H1 (cell line): ENCODE measurements around the gene PLA2G2E.

Experiments used
- CBX8 ChIP-seq: fragments of 300-800, 300-1000 bp; sonication (generic); IDR thresholded peaks from 2 replicates; pipeline ENCODE4 v1.7.1; 2016; ENCODE audit warnings: low read depth, low read length, borderline replicate concordance
- CHD2 ChIP-seq: IDR thresholded peaks from 2 replicates; pipeline ENCODE4 v1.6.1; 2012; ENCODE audit warnings: low read length, improper control_type of control experiment
- CREB1 ChIP-seq: IDR thresholded peaks from 2 replicates; pipeline ENCODE4 v1.6.1; 2012; ENCODE audit warnings: inconsistent platforms
- EP300 ChIP-seq, 2 experiments: IDR thresholded peaks; 1 replicate in 1 of 2; 2 replicates in 1 of 2; pipeline ENCODE4 v1.6.1; 2011 to 2012; ENCODE audit warnings: low read depth in 2 of 2, low read length in 2 of 2, mild to moderate bottlenecking in 2 of 2, borderline replicate concordance in 1 of 2, inconsistent platforms in 1 of 2, moderate library complexity in 1 of 2
- HDAC2 ChIP-seq, 2 experiments: fragments of 300-600 bp in 1 of 2; sonication (generic) in 1 of 2; IDR thresholded peaks; 2 replicates each; pipeline ENCODE4 v1.6.1; 2011 to 2012; ENCODE audit warnings: low read depth in 2 of 2, low read length in 2 of 2, mild to moderate bottlenecking in 2 of 2, moderate library complexity in 2 of 2, borderline replicate concordance in 1 of 2, inconsistent platforms in 1 of 2
- HDAC6 ChIP-seq: IDR thresholded peaks from one replicate; pipeline ENCODE4 v1.7.1; 2012; ENCODE audit warnings: low read depth, mild to moderate bottlenecking, inconsistent platforms, low read length, moderate library complexity
- JUND ChIP-seq: IDR thresholded peaks from 2 replicates; pipeline ENCODE4 v1.6.1; 2011; ENCODE audit warnings: mild to moderate bottlenecking, improper control_type of control experiment, low read length
- NANOG ChIP-seq: IDR thresholded peaks from 2 replicates; pipeline ENCODE4 v1.6.1; 2011; ENCODE audit warnings: low read length, low read depth, mild to moderate bottlenecking, inconsistent platforms; ENCODE audit not compliant: insufficient read depth, poor library complexity, severe bottlenecking
- NRF1 ChIP-seq: IDR thresholded peaks from 2 replicates; pipeline ENCODE4 v1.6.1; 2011; ENCODE audit warnings: mild to moderate bottlenecking, low read depth, low read length, improper control_type of control experiment
- POLR2A ChIP-seq, 2 experiments: IDR thresholded peaks; 1 replicate in 1 of 2; 2 replicates in 1 of 2; pipeline ENCODE4 v1.6.1; 2011; ENCODE audit warnings: low read depth in 2 of 2, low read length in 2 of 2, mild to moderate bottlenecking in 2 of 2; ENCODE audit errors: control extremely low read depth in 1 of 2
- RXRA ChIP-seq: IDR thresholded peaks from 2 replicates; pipeline ENCODE4 v1.6.1; 2011; ENCODE audit warnings: low read depth, mild to moderate bottlenecking, low read length, moderate library complexity; ENCODE audit not compliant: insufficient read depth
- SIRT6 ChIP-seq: IDR thresholded peaks from one replicate; pipeline ENCODE4 v1.7.1; 2012; ENCODE audit warnings: low read length, inconsistent platforms
- SRF ChIP-seq: IDR thresholded peaks from 2 replicates; pipeline ENCODE4 v1.6.1; 2011; ENCODE audit warnings: mild to moderate bottlenecking, low read depth, low read length, moderate library complexity
- TF ChIP-seq, protein P1 (sequence below), 3 experiments: IDR thresholded peaks; 1 replicate in 2 of 3; 2 replicates in 1 of 3; pipeline versions ENCODE4 v1.5.1 to v1.6.1; 2011; ENCODE audit warnings: low read length in 3 of 3, mild to moderate bottlenecking in 3 of 3, inconsistent platforms in 2 of 3, low read depth in 1 of 3, moderate library complexity in 1 of 3; ENCODE audit not compliant: insufficient read depth in 1 of 3; ENCODE audit errors: control extremely low read depth in 1 of 3

GRCh38 chr1:19932866-19933265 is 9.4 kb upstream of the PLA2G2E start:
- TF ChIP-seq NANOG (no peak), EP300 (IDR thresholded peaks at IDR 0.05; ENCODE audit: borderline replicate concordance in 1 of 2, low read depth in 2 of 2, low read length in 2 of 2) (no peak), JUND (no peak), RXRA (no peak), CREB1 (no peak), NRF1 (no peak), POLR2A (IDR thresholded peaks at IDR 0.05; ENCODE audit: control extremely low read depth in 1 of 2, low read depth in 2 of 2, low read length in 2 of 2) (no peak), CBX8 (no peak), CHD2 (no peak), HDAC6 (no peak), SRF (no peak), SIRT6 (no peak), HDAC2 (IDR thresholded peaks at IDR 0.05; ENCODE audit: borderline replicate concordance in 1 of 2, low read depth in 2 of 2, low read length in 2 of 2) (no peak)
- TF ChIP-seq, protein P1, sequence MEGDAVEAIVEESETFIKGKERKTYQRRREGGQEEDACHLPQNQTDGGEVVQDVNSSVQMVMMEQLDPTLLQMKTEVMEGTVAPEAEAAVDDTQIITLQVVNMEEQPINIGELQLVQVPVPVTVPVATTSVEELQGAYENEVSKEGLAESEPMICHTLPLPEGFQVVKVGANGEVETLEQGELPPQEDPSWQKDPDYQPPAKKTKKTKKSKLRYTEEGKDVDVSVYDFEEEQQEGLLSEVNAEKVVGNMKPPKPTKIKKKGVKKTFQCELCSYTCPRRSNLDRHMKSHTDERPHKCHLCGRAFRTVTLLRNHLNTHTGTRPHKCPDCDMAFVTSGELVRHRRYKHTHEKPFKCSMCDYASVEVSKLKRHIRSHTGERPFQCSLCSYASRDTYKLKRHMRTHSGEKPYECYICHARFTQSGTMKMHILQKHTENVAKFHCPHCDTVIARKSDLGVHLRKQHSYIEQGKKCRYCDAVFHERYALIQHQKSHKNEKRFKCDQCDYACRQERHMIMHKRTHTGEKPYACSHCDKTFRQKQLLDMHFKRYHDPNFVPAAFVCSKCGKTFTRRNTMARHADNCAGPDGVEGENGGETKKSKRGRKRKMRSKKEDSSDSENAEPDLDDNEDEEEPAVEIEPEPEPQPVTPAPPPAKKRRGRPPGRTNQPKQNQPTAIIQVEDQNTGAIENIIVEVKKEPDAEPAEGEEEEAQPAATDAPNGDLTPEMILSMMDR (IDR thresholded peaks at IDR 0.05; ENCODE audit: control extremely low read depth in 1 of 3, insufficient read depth in 1 of 3, low read depth in 1 of 3, low read length in 3 of 3): no peak
